ENCODE results near the gene LY6G6D. TPM values are rescaled to one million over a fixed set of nuclear protein-coding genes. Genes with fewer than 3 reads are reported as not detected.

Gene LY6G6D
- total and polyA plus RNA-seq, 7 experiments from 2014 or later = not detected

- H3K36me3 Mint-ChIP-seq = no peaks in the 10 kb centered on the region
- intact Hi-C loops (cut with micrococcal nuclease) = no loop called here
- H3K4me3 Mint-ChIP-seq = no peak overlapping the region
- H3K27me3 ChIP-seq (ENCODE audit: control insufficient read depth in 2 of 2, insufficient read depth in 2 of 2, low read length in 2 of 2) = no peaks in the 10 kb centered on the region
- H3K9me3 Mint-ChIP-seq = no peaks in the 10 kb centered on the region
- DNase-seq (no peak), ATAC-seq (no peak)
- H3K27me3 Mint-ChIP-seq = peaks cover 0 to 6% (median 0%) of the 10 kb centered on the region in 5 donors
- H3K9me3 ChIP-seq (ENCODE audit: control insufficient read depth in 2 of 3, low read length in 3 of 3) = no peaks in the 10 kb centered on the region
- H3K36me3 ChIP-seq (ENCODE audit: control insufficient read depth in 2 of 3, insufficient read depth in 3 of 3, low read length in 3 of 3) = no peaks in the 10 kb centered on the region
- peak overlapping the region in 1 of 9 donors; percentile 10 for H3K27ac Mint-ChIP-seq
- H3K4me1 ChIP-seq (ENCODE audit: control insufficient read depth in 2 of 2, insufficient read depth in 2 of 2, low read length in 2 of 2) = no peaks in the 10 kb centered on the region
- no peak overlapping the region for H3K4me3 ChIP-seq (ENCODE audit: low read length)
- H3K27ac ChIP-seq (ENCODE audit: low read depth, low read length) = no peak overlapping the region
- CTCF ChIA-PET = no interaction called here
- peaks cover 4 to 14% (median 9%) of the 10 kb centered on the region in 7 donors for H3K4me1 Mint-ChIP-seq
- POLR2A ChIA-PET = no interaction called here
These were observed 5.1 kb downstream of the LY6G6D start for GRCh38 chr6:31720196-31720770.

DNA sequence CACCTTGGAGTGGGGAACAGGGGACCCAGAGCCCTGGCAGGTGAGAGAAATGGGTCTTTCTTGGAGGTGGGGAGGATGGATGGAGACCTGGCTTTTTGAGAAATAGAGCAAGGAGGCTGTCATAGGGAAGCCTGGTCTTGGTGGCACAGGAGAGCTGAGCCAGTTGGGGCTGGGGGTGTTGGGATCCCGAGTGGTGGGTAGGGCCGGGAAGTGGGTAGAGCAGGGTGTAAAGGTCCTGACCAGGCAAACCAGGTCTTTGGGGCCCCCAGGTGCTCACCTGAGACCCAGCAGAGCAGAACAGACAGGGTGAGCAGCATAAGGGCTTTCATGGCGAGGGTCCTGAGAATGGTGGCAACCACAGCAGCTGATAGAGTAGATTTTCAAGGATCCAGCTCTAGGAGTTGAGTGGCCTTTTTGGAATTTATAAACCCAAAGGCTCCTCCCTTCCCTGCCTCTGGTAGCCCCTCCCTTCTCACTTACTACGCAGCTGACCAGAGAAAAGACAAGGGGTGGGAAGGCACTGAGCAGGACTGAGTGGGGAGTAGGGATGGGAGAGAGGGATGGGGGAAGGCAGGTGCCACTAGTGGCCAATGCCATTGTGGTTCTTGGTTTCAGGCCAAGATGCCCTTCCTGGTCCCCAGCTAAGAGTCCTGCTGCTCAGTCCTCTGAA lies 6.3 kb downstream of the LY6G6D start, which contains the start of gene LY6G6C:
Gene LY6G6C (minus strand): TSS at position 396 of the 670 bp plus-strand sequence. CDS start 67 bp downstream, at position 329.
- Histone ChIP-seq H3K4me3 (ENCODE audit: low read length) (no peak within 1 kb of the TSS), H3K27me3 (ENCODE audit: control insufficient read depth in 2 of 2, insufficient read depth in 2 of 2, low read length in 2 of 2) (no peaks in the 10 kb centered on the region), H3K4me1 (ENCODE audit: control insufficient read depth in 2 of 2, insufficient read depth in 2 of 2, low read length in 2 of 2) (no peaks in the 10 kb centered on the region), H3K9me3 (ENCODE audit: control insufficient read depth in 2 of 3, low read length in 3 of 3) (no peaks in the 10 kb centered on the region), H3K27ac (ENCODE audit: low read depth, low read length) (no peak within 1 kb of the TSS), H3K36me3 (ENCODE audit: control insufficient read depth in 2 of 3, insufficient read depth in 3 of 3, low read length in 3 of 3) (no peaks in the 10 kb centered on the region)
- Mint-ChIP-seq H3K9me3 (no peaks in the 10 kb centered on the region), H3K36me3 (peaks cover 0 to 5% (median 0%) of the 10 kb centered on the region in 5 donors), H3K4me3 (peak within 1 kb of the TSS in 2 of 10 donors; percentile 1 to 2), H3K27ac (peak within 1 kb of the TSS in 1 of 9 donors; percentile 9), H3K27me3 (peaks cover 0 to 6% (median 0%) of the 10 kb centered on the region in 5 donors), H3K4me1 (peaks cover 14 to 24% (median 20%) of the 10 kb centered on the region in 7 donors)
- no peak for DNase-seq
- intact Hi-C loops (cut with micrococcal nuclease) = no loop called here
- ChIA-PET CTCF (no interaction called here), POLR2A (no interaction called here)
- ATAC-seq = no peak

- Histone ChIP-seq H3K36me3 (ENCODE audit: control insufficient read depth in 2 of 3, insufficient read depth in 3 of 3, low read length in 3 of 3) (no peaks in the 10 kb centered on the region), H3K27ac (ENCODE audit: low read depth, low read length) (no peak overlapping the region), H3K27me3 (ENCODE audit: control insufficient read depth in 2 of 2, insufficient read depth in 2 of 2, low read length in 2 of 2) (no peaks in the 10 kb centered on the region), H3K4me1 (ENCODE audit: control insufficient read depth in 2 of 2, insufficient read depth in 2 of 2, low read length in 2 of 2) (peaks cover 0 to 2% of the 10 kb centered on the region in 2 donors), H3K9me3 (ENCODE audit: control insufficient read depth in 2 of 3, low read length in 3 of 3) (no peaks in the 10 kb centered on the region), H3K4me3 (ENCODE audit: low read length) (no peak overlapping the region)
- ChIA-PET CTCF (interaction anchor here (0.6 kb wide), 1 partner anchor 532 kb away, joined by 4 read pairs; no protein-coding TSS in a partner anchor), POLR2A (no interaction called here)
- DNase-seq = no peak
- intact Hi-C loops (cut with micrococcal nuclease) = no loop called here
- H3K36me3 Mint-ChIP-seq = peaks cover 0 to 8% (median 0%) of the 10 kb centered on the region in 5 donors
- no peak for ATAC-seq
- H3K4me1 Mint-ChIP-seq = peaks cover 20 to 31% (median 26%) of the 10 kb centered on the region in 7 donors
- no peak overlapping the region for H3K27ac Mint-ChIP-seq
- H3K9me3 Mint-ChIP-seq = no peaks in the 10 kb centered on the region
- H3K4me3 Mint-ChIP-seq = no peak overlapping the region
- H3K27me3 Mint-ChIP-seq = peaks cover 0 to 6% (median 0%) of the 10 kb centered on the region in 5 donors
These were observed 7.0 kb downstream of the LY6G6D start for GRCh38 chr6:31722173-31722572.

DNA sequence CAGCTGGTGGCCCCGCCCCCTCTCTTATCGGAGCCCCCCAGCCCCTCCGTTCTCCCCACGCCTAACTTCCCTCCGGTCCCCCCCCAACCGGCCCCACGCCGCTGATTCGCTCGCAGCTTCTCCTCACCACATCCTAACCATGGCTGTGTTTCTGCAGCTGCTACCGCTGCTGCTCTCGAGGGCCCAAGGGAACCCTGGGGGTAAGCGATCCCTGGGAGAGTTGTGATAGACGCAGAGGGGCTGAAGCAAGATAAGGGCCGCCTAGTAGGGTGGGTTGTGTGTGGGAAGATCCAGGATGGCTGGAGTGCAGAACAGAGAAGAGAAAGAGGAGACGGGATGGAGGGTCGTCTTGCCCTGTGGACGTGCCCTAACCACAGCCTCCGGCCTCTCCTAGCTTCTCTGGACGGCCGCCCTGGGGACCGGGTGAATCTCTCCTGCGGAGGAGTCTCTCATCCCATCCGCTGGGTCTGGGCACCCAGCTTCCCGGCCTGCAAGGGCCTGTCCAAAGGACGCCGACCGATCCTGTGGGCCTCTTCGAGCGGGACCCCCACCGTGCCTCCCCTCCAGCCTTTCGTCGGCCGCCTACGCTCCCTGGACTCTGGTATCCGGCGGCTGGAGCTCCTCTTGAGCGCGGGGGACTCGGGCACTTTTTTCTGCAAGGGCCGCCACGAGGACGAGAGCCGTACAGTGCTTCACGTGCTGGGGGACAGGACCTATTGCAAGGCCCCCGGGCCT lies 8.3 kb downstream of the LY6G6D start, which contains the start of gene MPIG6B:
Gene MPIG6B (plus strand): TSS at position 129 of the 735 bp plus-strand sequence. CDS start 11 bp downstream, at position 140.
- intact Hi-C loops (cut with micrococcal nuclease) = no loop called here
- CTCF ChIA-PET = interaction anchor here (0.6 kb wide), 1 partner anchor 1839 kb away, joined by 3 read pairs; no protein-coding TSS in a partner anchor
- Mint-ChIP-seq H3K27ac (peak within 1 kb of the TSS in 2 of 9 donors; percentile 45 to 84), H3K4me3 (peak within 1 kb of the TSS in 5 of 10 donors; percentile 4 to 64 (median 44)), H3K36me3 (peaks cover 0 to 13% (median 0%) of the 10 kb centered on the region in 5 donors), H3K4me1 (peaks cover 27 to 41% (median 31%) of the 10 kb centered on the region in 7 donors), H3K27me3 (peaks cover 0 to 6% (median 0%) of the 10 kb centered on the region in 5 donors), H3K9me3 (no peaks in the 10 kb centered on the region)
- H3K27ac ChIP-seq (ENCODE audit: low read depth, low read length) = no peak within 1 kb of the TSS
- POLR2A ChIA-PET = interaction anchor here (0.7 to 1.0 kb wide), 3 partner anchors 9 to 49 kb away, joined by 4 read pairs; partner anchors contain the start of gene CLIC1
- peaks cover 0 to 13% of the 10 kb centered on the region in 2 donors for H3K4me1 ChIP-seq (ENCODE audit: control insufficient read depth in 2 of 2, insufficient read depth in 2 of 2, low read length in 2 of 2)
- no peaks in the 10 kb centered on the region for H3K9me3 ChIP-seq (ENCODE audit: control insufficient read depth in 2 of 3, low read length in 3 of 3)
- H3K36me3 ChIP-seq (ENCODE audit: control insufficient read depth in 2 of 3, insufficient read depth in 3 of 3, low read length in 3 of 3) = no peaks in the 10 kb centered on the region
- H3K27me3 ChIP-seq (ENCODE audit: control insufficient read depth in 2 of 2, insufficient read depth in 2 of 2, low read length in 2 of 2) = no peaks in the 10 kb centered on the region
- DNase-seq (no peak), ATAC-seq (no peak)
- H3K4me3 ChIP-seq (ENCODE audit: low read length) = no peak within 1 kb of the TSS

GRCh38 chr6:31723980-31724691 lies 9.0 kb downstream of the LY6G6D start:
- Histone ChIP-seq H3K27me3 (ENCODE audit: control insufficient read depth in 2 of 2, insufficient read depth in 2 of 2, low read length in 2 of 2) (no peaks in the 10 kb centered on the region), H3K27ac (ENCODE audit: low read depth, low read length) (no peak overlapping the region), H3K36me3 (ENCODE audit: control insufficient read depth in 2 of 3, insufficient read depth in 3 of 3, low read length in 3 of 3) (no peaks in the 10 kb centered on the region), H3K4me3 (ENCODE audit: low read length) (no peak overlapping the region), H3K9me3 (ENCODE audit: control insufficient read depth in 2 of 3, low read length in 3 of 3) (no peaks in the 10 kb centered on the region), H3K4me1 (ENCODE audit: control insufficient read depth in 2 of 2, insufficient read depth in 2 of 2, low read length in 2 of 2) (peaks cover 4 to 13% of the 10 kb centered on the region in 2 donors)
- ChIA-PET POLR2A (interaction anchor here (0.7 kb wide), 3 partner anchors 12 to 1121 kb away, joined by 3 to 4 read pairs (median 4); partner anchors contain the start of gene CLIC1), CTCF (interaction anchor here (0.6 kb wide), 2 partner anchors 107 to 1838 kb away, joined by 3 read pairs; no protein-coding TSS in a partner anchor)
- intact Hi-C loops (cut with micrococcal nuclease) = no loop called here
- Mint-ChIP-seq H3K27ac (peak overlapping the region in 1 of 9 donors; percentile 62), H3K9me3 (no peaks in the 10 kb centered on the region), H3K4me1 (peaks cover 28 to 48% (median 36%) of the 10 kb centered on the region in 7 donors), H3K36me3 (peaks cover 0 to 15% (median 0%) of the 10 kb centered on the region in 5 donors), H3K27me3 (peaks cover 0 to 6% (median 0%) of the 10 kb centered on the region in 5 donors), H3K4me3 (peak overlapping the region in 2 of 10 donors; percentile 4 to 44)
- DNase-seq (no peak), ATAC-seq (no peak)

All from naive thymus-derived CD4-positive, alpha-beta T cell (primary cell).